Measurements from ENCODE around the gene D2HGDH.
"Not testable (repeated sequence)": the region's sequence is repeated elsewhere in the genome, so short reads cannot be mapped to it uniquely, and the experiment has no call there.

D2HGDH gene

GRCh38 chr2:241726459-241726858 is 8.0 kb upstream of the D2HGDH start:
- DNase-seq = no peak

- DNase-seq = no peak
These were observed 6.4 kb upstream of the D2HGDH start for GRCh38 chr2:241728000-241728399.

GRCh38 chr2:241728627-241729026 is 5.8 kb upstream of the D2HGDH start:
- DNase-seq = no peak

GRCh38 chr2:241729868-241730267 is 4.6 kb upstream of the D2HGDH start:
- no peak for DNase-seq

GRCh38 chr2:241730671-241731293 is 3.6 kb upstream of the D2HGDH start:
- no peak for DNase-seq

GRCh38 chr2:241732513-241733186 is 1.8 kb upstream of the D2HGDH start:
- not testable (repeated sequence) for DNase-seq

- no peak for DNase-seq
These were observed 831 bp upstream of the D2HGDH start for GRCh38 chr2:241733391-241734207.

- DNase-seq = no peak
These were observed 293 bp upstream of the D2HGDH start for GRCh38 chr2:241734208-241734466.

- no peak for DNase-seq
These were observed 1.7 kb downstream of the D2HGDH start for GRCh38 chr2:241736111-241736510.

- no peak for DNase-seq
These were observed 3.7 kb downstream of the D2HGDH start for GRCh38 chr2:241738040-241738686.

GRCh38 chr2:241739177-241739576 is 4.7 kb downstream of the D2HGDH start:
- DNase-seq = no peak

GRCh38 chr2:241739651-241740050 is 5.2 kb downstream of the D2HGDH start:
- no peak for DNase-seq

GRCh38 chr2:241741016-241741415 is 6.6 kb downstream of the D2HGDH start:
- no peak for DNase-seq

GRCh38 chr2:241742320-241742939 is 8.0 kb downstream of the D2HGDH start:
- DNase-seq = no peak

- DNase-seq = not testable (repeated sequence)
These were observed 8.6 kb downstream of the D2HGDH start for GRCh38 chr2:241743008-241743407.

- no peak for DNase-seq
These were observed 9.2 kb downstream of the D2HGDH start for GRCh38 chr2:241743620-241744019.

GRCh38 chr2:241744028-241744754 is 9.8 kb downstream of the D2HGDH start:
- DNase-seq = no peak

- no peak for DNase-seq
These were observed 10.8 kb downstream of the D2HGDH start for GRCh38 chr2:241745276-241745675.

GRCh38 chr2:241746084-241746483 is 11.7 kb downstream of the D2HGDH start:
- no peak for DNase-seq

GRCh38 chr2:241748468-241749256 is 14.2 kb downstream of the D2HGDH start:
- DNase-seq = no peak

GRCh38 chr2:241750076-241750840 is 15.8 kb downstream of the D2HGDH start:
- DNase-seq = no peak
